GM12874 (cell line): Measurements from ENCODE around the gene GALNT13.

ENCODE experiments used
- TF ChIP-seq, protein P1 (sequence below): IDR thresholded peaks from 2 replicates; pipeline ENCODE4 v1.5.1; 2011; ENCODE audit warnings: low read depth, mild to moderate bottlenecking, control low read depth, low read length, moderate library complexity; ENCODE audit not compliant: insufficient read depth

The GALNT13 gene

DNA sequence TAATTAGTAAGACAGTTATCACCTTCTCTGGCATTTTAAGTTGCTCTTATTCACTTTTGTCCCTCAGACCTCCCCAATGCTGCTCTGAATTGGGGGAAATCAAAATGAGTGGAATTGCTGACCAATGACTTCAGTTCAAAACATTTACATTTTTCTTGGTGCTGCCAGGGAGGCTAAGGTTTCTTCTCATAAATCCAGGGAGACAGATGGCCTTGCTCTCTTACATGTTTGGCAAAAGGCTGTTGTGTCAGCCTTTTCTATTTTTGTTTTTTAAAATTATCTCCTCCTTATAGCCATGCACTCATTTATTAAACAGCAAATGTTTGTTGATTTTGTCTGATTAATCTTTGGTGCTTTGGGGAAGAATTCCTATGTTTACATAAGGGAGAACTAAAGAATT is 82.0 kb downstream of the GALNT13 start:
- TF ChIP-seq, protein P1, sequence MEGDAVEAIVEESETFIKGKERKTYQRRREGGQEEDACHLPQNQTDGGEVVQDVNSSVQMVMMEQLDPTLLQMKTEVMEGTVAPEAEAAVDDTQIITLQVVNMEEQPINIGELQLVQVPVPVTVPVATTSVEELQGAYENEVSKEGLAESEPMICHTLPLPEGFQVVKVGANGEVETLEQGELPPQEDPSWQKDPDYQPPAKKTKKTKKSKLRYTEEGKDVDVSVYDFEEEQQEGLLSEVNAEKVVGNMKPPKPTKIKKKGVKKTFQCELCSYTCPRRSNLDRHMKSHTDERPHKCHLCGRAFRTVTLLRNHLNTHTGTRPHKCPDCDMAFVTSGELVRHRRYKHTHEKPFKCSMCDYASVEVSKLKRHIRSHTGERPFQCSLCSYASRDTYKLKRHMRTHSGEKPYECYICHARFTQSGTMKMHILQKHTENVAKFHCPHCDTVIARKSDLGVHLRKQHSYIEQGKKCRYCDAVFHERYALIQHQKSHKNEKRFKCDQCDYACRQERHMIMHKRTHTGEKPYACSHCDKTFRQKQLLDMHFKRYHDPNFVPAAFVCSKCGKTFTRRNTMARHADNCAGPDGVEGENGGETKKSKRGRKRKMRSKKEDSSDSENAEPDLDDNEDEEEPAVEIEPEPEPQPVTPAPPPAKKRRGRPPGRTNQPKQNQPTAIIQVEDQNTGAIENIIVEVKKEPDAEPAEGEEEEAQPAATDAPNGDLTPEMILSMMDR = no peak

DNA sequence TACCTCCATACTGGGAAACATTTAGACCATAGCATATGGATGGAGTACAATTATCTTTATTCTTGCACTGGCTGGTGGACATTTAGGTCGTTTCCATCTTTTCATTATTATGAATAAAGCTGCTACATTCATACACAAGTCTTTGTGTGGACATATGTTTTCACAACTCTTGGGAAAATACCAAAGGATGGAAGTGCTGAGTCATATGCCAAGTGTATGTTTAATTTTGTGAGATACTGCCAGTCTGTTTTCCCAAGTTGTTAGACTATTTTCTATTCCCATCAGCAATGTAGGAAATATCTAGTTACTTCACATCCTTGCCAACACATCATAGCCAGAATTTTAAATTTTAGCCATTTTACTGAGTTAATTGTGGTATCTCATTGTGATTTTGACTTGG is 91.5 kb downstream of the GALNT13 start:
- TF ChIP-seq, protein P1 = no peak

DNA sequence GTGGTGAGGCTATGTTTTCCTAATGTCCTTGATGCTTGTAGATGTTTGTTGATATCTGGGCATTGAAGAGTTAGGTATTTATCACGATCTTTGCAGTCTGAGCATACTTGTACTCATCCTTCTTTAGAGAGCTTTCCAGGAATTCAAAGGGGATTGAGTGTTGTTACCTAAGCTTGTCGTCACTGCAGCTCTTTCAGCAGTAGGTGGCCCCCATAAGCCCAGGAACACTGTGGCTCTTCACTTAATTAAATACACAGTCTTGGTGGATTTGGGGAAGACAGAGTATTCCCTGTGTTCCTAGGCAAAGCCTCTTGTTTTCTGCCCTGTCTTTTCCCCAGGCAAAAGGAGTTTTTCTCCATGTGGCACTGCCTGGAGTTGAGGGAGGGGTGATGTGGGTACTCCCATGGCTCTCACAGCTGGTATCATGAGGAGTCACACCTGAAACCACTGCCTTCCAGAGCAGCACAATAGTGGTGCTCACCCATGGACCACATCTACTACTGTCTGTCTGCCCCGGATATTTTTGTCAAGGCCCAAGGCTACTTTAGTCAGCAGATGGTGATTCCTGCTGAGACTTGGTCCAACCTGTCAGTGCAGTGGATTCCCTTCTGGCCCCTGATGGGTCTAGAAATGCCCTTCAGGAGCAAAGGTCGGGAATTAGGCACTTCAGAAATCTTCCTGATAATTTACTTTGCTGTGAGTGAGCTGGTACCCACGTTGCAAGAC is 95.7 kb downstream of the GALNT13 start:
- TF ChIP-seq, protein P1 = no peak

DNA sequence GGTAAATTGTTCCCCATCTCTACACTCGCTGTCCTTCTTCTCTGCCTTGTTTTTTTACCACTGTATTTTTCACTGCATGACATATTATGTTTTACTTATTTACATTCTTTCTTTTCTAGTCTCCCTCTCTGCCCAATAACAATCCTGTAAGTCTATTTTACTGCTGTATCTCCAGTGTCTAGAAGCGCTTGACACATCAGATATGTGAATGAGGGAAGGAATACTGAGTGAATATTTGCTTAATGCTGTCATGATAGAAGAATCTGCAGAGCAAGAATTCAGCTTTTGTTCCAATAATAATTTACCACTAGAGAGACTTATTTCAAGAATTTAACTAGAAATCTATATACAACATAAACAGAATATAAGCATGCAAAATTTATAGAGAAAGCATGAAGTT is 99.5 kb downstream of the GALNT13 start:
- TF ChIP-seq, protein P1 = no peak

DNA sequence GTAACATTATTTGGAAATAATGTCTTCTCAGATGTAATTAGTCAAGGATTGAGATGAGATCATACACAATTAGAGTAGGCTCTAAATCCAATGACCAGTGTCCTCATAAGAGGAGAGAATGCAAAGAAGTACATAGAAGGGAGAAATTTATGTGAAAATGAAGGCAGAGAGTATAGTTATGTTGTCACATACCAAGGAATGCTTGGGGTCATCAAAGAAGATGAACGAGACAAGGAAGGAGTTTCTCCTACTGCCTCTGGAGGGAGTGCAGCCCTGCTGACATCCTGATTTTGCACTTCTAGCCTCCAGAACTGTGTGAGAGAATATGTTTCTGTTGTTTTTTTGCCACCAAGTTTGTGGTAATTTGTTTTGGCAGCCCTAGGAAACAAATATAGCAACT is 100.1 kb downstream of the GALNT13 start:
- TF ChIP-seq, protein P1 = no peak

DNA sequence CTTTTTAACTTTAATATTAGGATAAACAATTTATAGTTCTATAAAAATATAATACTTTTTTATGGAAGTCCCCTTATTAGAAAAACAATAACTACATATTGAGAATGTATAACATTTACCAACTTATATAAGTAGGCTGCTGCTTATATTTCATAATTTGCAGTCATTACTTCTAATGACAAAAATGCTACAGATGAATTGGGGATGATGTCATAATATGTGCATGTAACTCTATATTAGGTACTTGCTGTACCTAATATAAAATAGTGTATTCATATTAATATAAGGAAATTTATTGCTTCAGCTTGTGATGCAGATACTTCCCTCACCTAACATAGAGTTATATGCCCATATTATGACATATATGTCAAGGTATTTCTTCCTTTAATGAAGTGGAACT is 100.7 kb downstream of the GALNT13 start:
- TF ChIP-seq, protein P1 = no peak

DNA sequence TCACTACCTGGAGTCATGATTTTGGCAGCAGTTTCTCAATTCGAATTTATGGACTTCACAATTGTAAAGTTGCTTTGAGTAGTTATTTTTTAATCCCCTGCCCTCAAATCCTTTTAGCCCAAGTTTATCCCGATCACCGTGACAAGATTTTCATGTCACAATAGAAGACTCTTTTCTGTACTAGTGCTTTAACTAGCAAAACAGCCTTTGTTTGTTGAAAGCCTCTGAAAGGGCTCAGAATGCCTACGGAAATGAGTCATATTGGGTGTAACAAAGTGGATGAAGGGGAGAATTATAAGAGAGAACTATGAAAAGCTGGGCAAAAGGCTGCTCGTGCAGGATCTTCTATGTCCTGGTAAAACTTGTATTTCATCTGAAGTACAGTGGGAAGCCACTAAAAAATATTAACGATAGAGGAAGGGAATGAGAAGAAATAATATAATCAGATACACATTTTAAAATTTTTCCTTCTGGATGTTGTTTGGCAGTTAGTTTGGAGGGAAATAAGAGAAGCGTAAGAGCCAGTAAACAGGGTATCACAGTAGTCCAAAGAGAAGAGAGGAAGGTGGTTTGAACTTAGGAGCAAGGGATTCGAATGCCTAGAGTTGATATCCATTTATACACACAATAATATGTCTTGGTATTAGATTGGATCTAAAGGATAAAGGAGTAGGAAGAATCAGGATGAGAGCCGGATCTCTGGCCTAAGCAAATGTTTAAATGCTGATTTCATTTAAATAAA is 114.9 kb downstream of the GALNT13 start:
- TF ChIP-seq, protein P1 = no peak
